Measurements from ENCODE around the gene CNTNAP5. TPM values are rescaled to one million over a fixed set of nuclear protein-coding genes. Genes with fewer than 3 reads are reported as not detected.

Gene CNTNAP5
- total and polyA plus RNA-seq, 4 donors = not detected

DNA sequence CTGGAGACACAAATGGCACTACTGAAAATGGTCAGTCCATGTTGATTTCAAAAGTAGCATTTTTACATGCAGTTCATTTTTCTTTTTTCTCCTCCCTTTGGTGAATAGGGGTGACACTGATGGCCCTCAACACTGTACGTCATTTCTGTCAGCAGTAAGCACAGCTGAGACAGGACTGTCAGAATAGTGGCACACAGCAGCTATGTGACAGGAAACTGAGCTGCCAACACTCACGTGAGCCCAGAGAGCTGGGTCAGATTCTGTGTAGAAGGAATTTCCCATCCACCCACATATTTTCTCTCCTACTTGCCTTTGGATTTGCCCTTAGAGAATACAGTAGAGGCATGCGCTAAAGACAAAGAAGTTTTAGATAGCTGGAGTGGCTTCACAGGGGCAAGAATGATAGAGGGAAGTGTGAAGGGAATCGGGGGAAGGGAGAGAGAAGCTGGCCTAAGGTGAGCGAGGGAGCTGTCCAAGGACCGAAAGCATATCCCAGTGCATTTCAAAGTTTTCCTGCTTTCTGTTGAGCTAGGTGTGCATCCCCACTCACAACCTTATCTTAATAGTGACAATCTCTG is 476.6 kb downstream of the CNTNAP5 start:
- no peak overlapping the region for H3K27ac ChIP-seq (ENCODE audit: low read depth in 1 of 2, low read length in 2 of 2)
- 62% methylated on average over 6 of the region's 6 CpGs for WGBS
- no peak for DNase-seq (ENCODE audit: low spot score)

More for the DNA sequence above, 476.6 kb downstream of the CNTNAP5 start:
- Histone ChIP-seq H3K4me1 (ENCODE audit: control insufficient read depth in 4 of 4, insufficient read depth in 4 of 4, low read length in 3 of 4) (no peaks in the 10 kb centered on the region), H3K27me3 (ENCODE audit: control insufficient read depth in 4 of 4, insufficient read depth in 4 of 4, low read length in 3 of 4) (peaks cover 0 to 2% (median 0%) of the 10 kb centered on the region in 4 donors), H3K9me3 (ENCODE audit: control insufficient read depth in 4 of 4, low read length in 3 of 4) (peaks cover 0 to 5% (median 0%) of the 10 kb centered on the region in 4 donors), H3K4me3 (ENCODE audit: low read depth in 1 of 3, low read length in 3 of 3) (no peak overlapping the region), H3K9ac (ENCODE audit: low read depth in 1 of 2, low read length in 2 of 2) (no peak overlapping the region), H3K36me3 (ENCODE audit: control insufficient read depth in 4 of 4, insufficient read depth in 3 of 4, low read depth in 1 of 4, low read length in 3 of 4) (no peaks in the 10 kb centered on the region)
- TF ChIP-seq, protein P1, sequence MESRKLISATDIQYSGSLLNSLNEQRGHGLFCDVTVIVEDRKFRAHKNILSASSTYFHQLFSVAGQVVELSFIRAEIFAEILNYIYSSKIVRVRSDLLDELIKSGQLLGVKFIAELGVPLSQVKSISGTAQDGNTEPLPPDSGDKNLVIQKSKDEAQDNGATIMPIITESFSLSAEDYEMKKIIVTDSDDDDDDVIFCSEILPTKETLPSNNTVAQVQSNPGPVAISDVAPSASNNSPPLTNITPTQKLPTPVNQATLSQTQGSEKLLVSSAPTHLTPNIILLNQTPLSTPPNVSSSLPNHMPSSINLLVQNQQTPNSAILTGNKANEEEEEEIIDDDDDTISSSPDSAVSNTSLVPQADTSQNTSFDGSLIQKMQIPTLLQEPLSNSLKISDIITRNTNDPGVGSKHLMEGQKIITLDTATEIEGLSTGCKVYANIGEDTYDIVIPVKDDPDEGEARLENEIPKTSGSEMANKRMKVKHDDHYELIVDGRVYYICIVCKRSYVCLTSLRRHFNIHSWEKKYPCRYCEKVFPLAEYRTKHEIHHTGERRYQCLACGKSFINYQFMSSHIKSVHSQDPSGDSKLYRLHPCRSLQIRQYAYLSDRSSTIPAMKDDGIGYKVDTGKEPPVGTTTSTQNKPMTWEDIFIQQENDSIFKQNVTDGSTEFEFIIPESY (IDR thresholded peaks at IDR 0.05) = no peak
- TF ChIP-seq FOXA1 (IDR thresholded peaks at IDR 0.05) (no peak), RAD21 (IDR thresholded peaks at IDR 0.05) (no peak), HNF4G (IDR thresholded peaks at IDR 0.05) (no peak), RXRA (IDR thresholded peaks at IDR 0.05) (no peak), YY1 (IDR thresholded peaks at IDR 0.05) (no peak), GABPA (IDR thresholded peaks at IDR 0.05 in 1 of 2, conservative IDR thresholded peaks at IDR 0.05 in 1 of 2) (no peak), NR2F2 (IDR thresholded peaks at IDR 0.05) (no peak), SP1 (IDR thresholded peaks at IDR 0.05) (no peak), FOXA2 (IDR thresholded peaks at IDR 0.05) (no peak), EGR1 (IDR thresholded peaks at IDR 0.05; ENCODE audit: low read depth in 2 of 2) (no peak), HNF4A (conservative IDR thresholded peaks at IDR 0.05) (no peak), TAF1 (conservative IDR thresholded peaks at IDR 0.05) (no peak), JUND (IDR thresholded peaks at IDR 0.05) (no peak)
- TF ChIP-seq, protein P2, sequence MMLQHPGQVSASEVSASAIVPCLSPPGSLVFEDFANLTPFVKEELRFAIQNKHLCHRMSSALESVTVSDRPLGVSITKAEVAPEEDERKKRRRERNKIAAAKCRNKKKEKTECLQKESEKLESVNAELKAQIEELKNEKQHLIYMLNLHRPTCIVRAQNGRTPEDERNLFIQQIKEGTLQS (IDR thresholded peaks at IDR 0.05) = no peak
- TF ChIP-seq, protein P3, sequence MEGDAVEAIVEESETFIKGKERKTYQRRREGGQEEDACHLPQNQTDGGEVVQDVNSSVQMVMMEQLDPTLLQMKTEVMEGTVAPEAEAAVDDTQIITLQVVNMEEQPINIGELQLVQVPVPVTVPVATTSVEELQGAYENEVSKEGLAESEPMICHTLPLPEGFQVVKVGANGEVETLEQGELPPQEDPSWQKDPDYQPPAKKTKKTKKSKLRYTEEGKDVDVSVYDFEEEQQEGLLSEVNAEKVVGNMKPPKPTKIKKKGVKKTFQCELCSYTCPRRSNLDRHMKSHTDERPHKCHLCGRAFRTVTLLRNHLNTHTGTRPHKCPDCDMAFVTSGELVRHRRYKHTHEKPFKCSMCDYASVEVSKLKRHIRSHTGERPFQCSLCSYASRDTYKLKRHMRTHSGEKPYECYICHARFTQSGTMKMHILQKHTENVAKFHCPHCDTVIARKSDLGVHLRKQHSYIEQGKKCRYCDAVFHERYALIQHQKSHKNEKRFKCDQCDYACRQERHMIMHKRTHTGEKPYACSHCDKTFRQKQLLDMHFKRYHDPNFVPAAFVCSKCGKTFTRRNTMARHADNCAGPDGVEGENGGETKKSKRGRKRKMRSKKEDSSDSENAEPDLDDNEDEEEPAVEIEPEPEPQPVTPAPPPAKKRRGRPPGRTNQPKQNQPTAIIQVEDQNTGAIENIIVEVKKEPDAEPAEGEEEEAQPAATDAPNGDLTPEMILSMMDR (IDR thresholded peaks at IDR 0.05; ENCODE audit: low read depth, low read length, missing input control) = no peak
- TF ChIP-seq, protein P4, sequence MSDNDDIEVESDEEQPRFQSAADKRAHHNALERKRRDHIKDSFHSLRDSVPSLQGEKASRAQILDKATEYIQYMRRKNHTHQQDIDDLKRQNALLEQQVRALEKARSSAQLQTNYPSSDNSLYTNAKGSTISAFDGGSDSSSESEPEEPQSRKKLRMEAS (IDR thresholded peaks at IDR 0.05) = no peak
- TF ChIP-seq, protein P5, sequence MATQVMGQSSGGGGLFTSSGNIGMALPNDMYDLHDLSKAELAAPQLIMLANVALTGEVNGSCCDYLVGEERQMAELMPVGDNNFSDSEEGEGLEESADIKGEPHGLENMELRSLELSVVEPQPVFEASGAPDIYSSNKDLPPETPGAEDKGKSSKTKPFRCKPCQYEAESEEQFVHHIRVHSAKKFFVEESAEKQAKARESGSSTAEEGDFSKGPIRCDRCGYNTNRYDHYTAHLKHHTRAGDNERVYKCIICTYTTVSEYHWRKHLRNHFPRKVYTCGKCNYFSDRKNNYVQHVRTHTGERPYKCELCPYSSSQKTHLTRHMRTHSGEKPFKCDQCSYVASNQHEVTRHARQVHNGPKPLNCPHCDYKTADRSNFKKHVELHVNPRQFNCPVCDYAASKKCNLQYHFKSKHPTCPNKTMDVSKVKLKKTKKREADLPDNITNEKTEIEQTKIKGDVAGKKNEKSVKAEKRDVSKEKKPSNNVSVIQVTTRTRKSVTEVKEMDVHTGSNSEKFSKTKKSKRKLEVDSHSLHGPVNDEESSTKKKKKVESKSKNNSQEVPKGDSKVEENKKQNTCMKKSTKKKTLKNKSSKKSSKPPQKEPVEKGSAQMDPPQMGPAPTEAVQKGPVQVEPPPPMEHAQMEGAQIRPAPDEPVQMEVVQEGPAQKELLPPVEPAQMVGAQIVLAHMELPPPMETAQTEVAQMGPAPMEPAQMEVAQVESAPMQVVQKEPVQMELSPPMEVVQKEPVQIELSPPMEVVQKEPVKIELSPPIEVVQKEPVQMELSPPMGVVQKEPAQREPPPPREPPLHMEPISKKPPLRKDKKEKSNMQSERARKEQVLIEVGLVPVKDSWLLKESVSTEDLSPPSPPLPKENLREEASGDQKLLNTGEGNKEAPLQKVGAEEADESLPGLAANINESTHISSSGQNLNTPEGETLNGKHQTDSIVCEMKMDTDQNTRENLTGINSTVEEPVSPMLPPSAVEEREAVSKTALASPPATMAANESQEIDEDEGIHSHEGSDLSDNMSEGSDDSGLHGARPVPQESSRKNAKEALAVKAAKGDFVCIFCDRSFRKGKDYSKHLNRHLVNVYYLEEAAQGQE (IDR thresholded peaks at IDR 0.05) = no peak
